Astrocyte of the spinal cord (primary cell): ENCODE results near the gene MAPKAP1.

ENCODE experiments used
- DNase-seq: peaks from one replicate; pipeline ENCODE4 v3.0.0; 2011; ENCODE audit warnings: low read depth, low spot score
- H3K4me3 ChIP-seq: 2 replicates; pipeline ENCODE4 v1.5.1; 2011; ENCODE audit warnings: low read depth, mild to moderate bottlenecking, low read length, moderate library complexity
- CTCF ChIP-seq: IDR thresholded peaks from 2 replicates; pipeline ENCODE4 v1.5.1; 2012; ENCODE audit warnings: low read depth, mild to moderate bottlenecking, low read length, inconsistent platforms
- in situ Hi-C: cut with HindIII; loops from 2 replicates; pipeline ENCODE4 v1.10.0; 2017; ENCODE audit warnings: low sequenced_read_pairs

Gene MAPKAP1

GRCh38 chr9:125650271-125650737 is 56.7 kb downstream of the MAPKAP1 start:
- H3K4me3 ChIP-seq: no peak overlapping the region
- TF ChIP-seq CTCF: no peak
- peak; percentile 43 for DNase-seq
- in situ Hi-C loops: no loop called here

- H3K4me3 ChIP-seq: no peak overlapping the region
- TF ChIP-seq CTCF: no peak
- DNase-seq: no peak
- in situ Hi-C loops: no loop called here
Observed at GRCh38 chr9:125649826-125650225, 57.2 kb downstream of the MAPKAP1 start.

GRCh38 chr9:125649315-125649714 is 57.7 kb downstream of the MAPKAP1 start:
- DNase-seq: peak; percentile 68
- in situ Hi-C loops: no loop called here
- H3K4me3 ChIP-seq: no peak overlapping the region

GRCh38 chr9:125648294-125648693 is 58.7 kb downstream of the MAPKAP1 start:
- no peak for TF ChIP-seq CTCF
- H3K4me3 ChIP-seq: no peak overlapping the region
- no peak for DNase-seq
- in situ Hi-C loops: no loop called here

More at GRCh38 chr9:125649315-125649714, 57.7 kb downstream of the MAPKAP1 start:
- no peak for TF ChIP-seq CTCF

- TF ChIP-seq CTCF: no peak
- DNase-seq: no peak
- in situ Hi-C loops: no loop called here
- no peak overlapping the region for H3K4me3 ChIP-seq
Observed at GRCh38 chr9:125646621-125647100, 60.3 kb downstream of the MAPKAP1 start.

- in situ Hi-C loops: no loop called here
- TF ChIP-seq CTCF: no peak
- DNase-seq: no peak
- no peak overlapping the region for H3K4me3 ChIP-seq
Observed at GRCh38 chr9:125646217-125646616, 60.8 kb downstream of the MAPKAP1 start.
